ENCODE measurements around the gene TOP3B. TPM values are rescaled to one million over a fixed set of nuclear protein-coding genes. Genes with fewer than 3 reads are reported as not detected.

The TOP3B gene
- total and polyA plus RNA-seq, 4 donors: 6.0 to 26.9 (median 8.8) TPM

- H3K36me3 ChIP-seq (ENCODE audit: control insufficient read depth in 4 of 4, insufficient read depth in 3 of 4, low read depth in 1 of 4, low read length in 3 of 4): no peaks in the 10 kb centered on the region
- H3K4me1 ChIP-seq (ENCODE audit: control insufficient read depth in 4 of 4, insufficient read depth in 4 of 4, low read length in 3 of 4): no peaks in the 10 kb centered on the region
- no peak overlapping the region for H3K9ac ChIP-seq (ENCODE audit: low read depth in 1 of 2, low read length in 2 of 2)
- DNase-seq (ENCODE audit: low spot score): no peak
- H3K27ac ChIP-seq (ENCODE audit: low read depth in 1 of 2, low read length in 2 of 2): no peak overlapping the region
- no peak overlapping the region for H3K4me3 ChIP-seq (ENCODE audit: low read depth in 1 of 3, low read length in 3 of 3)
- peaks cover 0 to 2% (median 0%) of the 10 kb centered on the region in 4 donors for H3K9me3 ChIP-seq (ENCODE audit: control insufficient read depth in 4 of 4, low read length in 3 of 4)
- WGBS: 89% methylated on average over 9 of the region's 9 CpGs
- TF ChIP-seq HNF4G (IDR thresholded peaks at IDR 0.05): no peak
- no peaks in the 10 kb centered on the region for H3K27me3 ChIP-seq (ENCODE audit: control insufficient read depth in 4 of 4, insufficient read depth in 4 of 4, low read length in 3 of 4)
These were observed 31.7 kb upstream of the TOP3B start for GRCh38 chr22:22014285-22014659.

- H3K27ac ChIP-seq (ENCODE audit: low read depth in 1 of 2, low read length in 2 of 2): no peak overlapping the region
- 89% methylated on average over 7 of the region's 7 CpGs for WGBS
- no peak for TF ChIP-seq ATF3 (IDR thresholded peaks at IDR 0.05)
- no peak for TF ChIP-seq FOXA2 (IDR thresholded peaks at IDR 0.05)
- TF ChIP-seq HNF4A (conservative IDR thresholded peaks at IDR 0.05): no peak
- no peak for TF ChIP-seq REST (IDR thresholded peaks at IDR 0.05)
- no peak for TF ChIP-seq JUND (IDR thresholded peaks at IDR 0.05)
- TF ChIP-seq TAF1 (conservative IDR thresholded peaks at IDR 0.05): no peak
- TF ChIP-seq GABPA (IDR thresholded peaks at IDR 0.05 in 1 of 2, conservative IDR thresholded peaks at IDR 0.05 in 1 of 2): no peak
- no peak for TF ChIP-seq YY1 (IDR thresholded peaks at IDR 0.05)
- no peak for TF ChIP-seq RAD21 (IDR thresholded peaks at IDR 0.05)
- TF ChIP-seq CTCF (IDR thresholded peaks at IDR 0.05; ENCODE audit: low read depth, low read length, missing input control): no peak
- no peak for TF ChIP-seq ZBTB33 (IDR thresholded peaks at IDR 0.05)
- no peak for TF ChIP-seq EGR1 (IDR thresholded peaks at IDR 0.05; ENCODE audit: low read depth in 2 of 2)
- TF ChIP-seq FOXA1 (IDR thresholded peaks at IDR 0.05): no peak
- TF ChIP-seq SP1 (IDR thresholded peaks at IDR 0.05): no peak
- no peak for TF ChIP-seq MAX (IDR thresholded peaks at IDR 0.05)
- TF ChIP-seq RXRA (IDR thresholded peaks at IDR 0.05): no peak
- TF ChIP-seq HNF4G (IDR thresholded peaks at IDR 0.05): no peak
- H3K4me3 ChIP-seq (ENCODE audit: low read depth in 1 of 3, low read length in 3 of 3): no peak overlapping the region
- H3K9me3 ChIP-seq (ENCODE audit: control insufficient read depth in 4 of 4, low read length in 3 of 4): peaks cover 0 to 2% (median 0%) of the 10 kb centered on the region in 4 donors
- H3K27me3 ChIP-seq (ENCODE audit: control insufficient read depth in 4 of 4, insufficient read depth in 4 of 4, low read length in 3 of 4): no peaks in the 10 kb centered on the region
- no peak for DNase-seq (ENCODE audit: low spot score)
- no peak overlapping the region for H3K9ac ChIP-seq (ENCODE audit: low read depth in 1 of 2, low read length in 2 of 2)
- no peaks in the 10 kb centered on the region for H3K4me1 ChIP-seq (ENCODE audit: control insufficient read depth in 4 of 4, insufficient read depth in 4 of 4, low read length in 3 of 4)
- H3K36me3 ChIP-seq (ENCODE audit: control insufficient read depth in 4 of 4, insufficient read depth in 3 of 4, low read depth in 1 of 4, low read length in 3 of 4): no peaks in the 10 kb centered on the region
These were observed 31.1 kb upstream of the TOP3B start for GRCh38 chr22:22013559-22014284.

Measured in liver (tissue), 9 donors.